ENCODE measurements around the gene WDR93. TPM values are rescaled to one million over a fixed set of nuclear protein-coding genes. Genes with fewer than 3 reads are reported as not detected.

WDR93 gene
- polyA plus RNA-seq, 3 donors: not detected

GRCh38 chr15:89758981-89759380, 68.4 kb downstream of the WDR93 start:
- Mint-ChIP-seq H3K4me3 (no peak overlapping the region), H3K4me1 (peaks cover 16% of the 10 kb centered on the region), H3K9me3 (no peaks in the 10 kb centered on the region), H3K27me3 (ENCODE audit: low read depth in 3 of 3) (peaks cover 1 to 10% (median 3%) of the 10 kb centered on the region in 3 donors), H3K27ac (peak overlapping the region in 1 of 7 donors; percentile 73), H3K36me3 (no peaks in the 10 kb centered on the region)
- no peaks in the 10 kb centered on the region for H3K79me2 ChIP-seq (ENCODE audit: insufficient read depth, low read length)
- no peak overlapping the region for H2AFZ ChIP-seq (ENCODE audit: insufficient read depth, low read depth, low read length, poor library complexity, severe bottlenecking)
- H3K9ac ChIP-seq (ENCODE audit: insufficient read depth, low read length, poor library complexity, severe bottlenecking): no peak overlapping the region
- H3K9me3 ChIP-seq (replicated peaks in 1 of 2; ENCODE audit: control insufficient read depth in 1 of 2, insufficient read depth in 1 of 2, low read length in 2 of 2): no peaks in the 10 kb centered on the region
- H3K27me3 ChIP-seq (ENCODE audit: control insufficient read depth in 2 of 2, insufficient read depth in 2 of 2, low read length in 2 of 2): no peaks in the 10 kb centered on the region
- H3K36me3 ChIP-seq (replicated peaks in 1 of 2; ENCODE audit: control insufficient read depth in 1 of 2, insufficient read depth in 2 of 2, low read length in 2 of 2): no peaks in the 10 kb centered on the region
- DNase-seq: no peak
- intact Hi-C loops (cut with micrococcal nuclease): loop anchor here in 1 of 2 donors (2.0 kb wide), 1 partner anchor 130 kb away; no protein-coding TSS in a partner anchor
- no peak overlapping the region for H3K4me2 ChIP-seq (replicated peaks; ENCODE audit: extremely low read depth, low read length, poor library complexity, severe bottlenecking)
- no peaks in the 10 kb centered on the region for H4K20me1 ChIP-seq (ENCODE audit: insufficient read depth, low read length)
- WGBS (ENCODE audit: insufficient coverage): 96% methylated on average over 7 of the region's 8 CpGs
- TF ChIP-seq, protein P1, sequence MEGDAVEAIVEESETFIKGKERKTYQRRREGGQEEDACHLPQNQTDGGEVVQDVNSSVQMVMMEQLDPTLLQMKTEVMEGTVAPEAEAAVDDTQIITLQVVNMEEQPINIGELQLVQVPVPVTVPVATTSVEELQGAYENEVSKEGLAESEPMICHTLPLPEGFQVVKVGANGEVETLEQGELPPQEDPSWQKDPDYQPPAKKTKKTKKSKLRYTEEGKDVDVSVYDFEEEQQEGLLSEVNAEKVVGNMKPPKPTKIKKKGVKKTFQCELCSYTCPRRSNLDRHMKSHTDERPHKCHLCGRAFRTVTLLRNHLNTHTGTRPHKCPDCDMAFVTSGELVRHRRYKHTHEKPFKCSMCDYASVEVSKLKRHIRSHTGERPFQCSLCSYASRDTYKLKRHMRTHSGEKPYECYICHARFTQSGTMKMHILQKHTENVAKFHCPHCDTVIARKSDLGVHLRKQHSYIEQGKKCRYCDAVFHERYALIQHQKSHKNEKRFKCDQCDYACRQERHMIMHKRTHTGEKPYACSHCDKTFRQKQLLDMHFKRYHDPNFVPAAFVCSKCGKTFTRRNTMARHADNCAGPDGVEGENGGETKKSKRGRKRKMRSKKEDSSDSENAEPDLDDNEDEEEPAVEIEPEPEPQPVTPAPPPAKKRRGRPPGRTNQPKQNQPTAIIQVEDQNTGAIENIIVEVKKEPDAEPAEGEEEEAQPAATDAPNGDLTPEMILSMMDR (IDR thresholded peaks at IDR 0.05): no peak
- H3K4me3 ChIP-seq (replicated peaks in 1 of 3; ENCODE audit: low read depth in 2 of 3, low read length in 3 of 3): no peak overlapping the region
- H3K27ac ChIP-seq (ENCODE audit: low read depth in 1 of 2, low read length in 2 of 2): no peak overlapping the region
- peaks cover 12 to 19% of the 10 kb centered on the region in 2 donors for H3K4me1 ChIP-seq (ENCODE audit: control insufficient read depth in 1 of 2, insufficient read depth in 2 of 2, low read length in 2 of 2)

DNA sequence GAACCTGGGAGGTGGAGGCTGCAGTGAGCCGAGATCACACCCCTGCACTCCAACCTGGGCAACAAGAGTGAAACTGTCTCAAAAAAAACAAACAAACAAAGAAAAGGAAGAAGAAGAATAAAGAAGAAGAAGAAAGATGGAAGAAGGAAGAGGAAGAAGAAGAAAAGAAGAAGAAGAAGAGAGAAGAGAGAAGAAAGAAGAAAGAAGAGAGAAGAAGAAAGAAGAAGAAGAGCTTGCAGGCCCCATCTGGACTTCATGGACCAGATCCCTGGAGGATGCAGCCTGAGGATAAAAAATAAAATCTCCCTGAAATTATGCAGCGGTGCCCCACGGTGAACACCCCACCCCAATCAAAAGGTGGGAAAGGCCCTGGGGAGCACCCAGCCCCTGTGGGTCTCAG, 69.2 kb downstream of the WDR93 start:
- DNase-seq: no peak
- H3K27me3 Mint-ChIP-seq (ENCODE audit: low read depth in 3 of 3): peaks cover 1 to 10% (median 3%) of the 10 kb centered on the region in 3 donors
- Histone ChIP-seq H3K36me3 (replicated peaks in 1 of 2; ENCODE audit: control insufficient read depth in 1 of 2, insufficient read depth in 2 of 2, low read length in 2 of 2) (no peaks in the 10 kb centered on the region), H3K27me3 (ENCODE audit: control insufficient read depth in 2 of 2, insufficient read depth in 2 of 2, low read length in 2 of 2) (no peaks in the 10 kb centered on the region), H3K4me3 (replicated peaks in 1 of 3; ENCODE audit: low read depth in 2 of 3, low read length in 3 of 3) (no peak overlapping the region), H2AFZ (ENCODE audit: insufficient read depth, low read depth, low read length, poor library complexity, severe bottlenecking) (no peak overlapping the region), H3K9me3 (replicated peaks in 1 of 2; ENCODE audit: control insufficient read depth in 1 of 2, insufficient read depth in 1 of 2, low read length in 2 of 2) (no peaks in the 10 kb centered on the region), H3K4me2 (replicated peaks; ENCODE audit: extremely low read depth, low read length, poor library complexity, severe bottlenecking) (no peak overlapping the region), H3K27ac (ENCODE audit: low read depth in 1 of 2, low read length in 2 of 2) (no peak overlapping the region), H3K9ac (ENCODE audit: insufficient read depth, low read length, poor library complexity, severe bottlenecking) (no peak overlapping the region), H3K4me1 (ENCODE audit: control insufficient read depth in 1 of 2, insufficient read depth in 2 of 2, low read length in 2 of 2) (peaks cover 19 to 27% of the 10 kb centered on the region in 2 donors), H3K79me2 (ENCODE audit: insufficient read depth, low read length) (no peaks in the 10 kb centered on the region), H4K20me1 (ENCODE audit: insufficient read depth, low read length) (no peaks in the 10 kb centered on the region)
- H3K36me3 Mint-ChIP-seq: no peaks in the 10 kb centered on the region
- H3K9me3 Mint-ChIP-seq: no peaks in the 10 kb centered on the region
- peaks cover 17% of the 10 kb centered on the region for H3K4me1 Mint-ChIP-seq
- TF ChIP-seq, protein P1 (IDR thresholded peaks at IDR 0.05): no peak
- intact Hi-C loops (cut with micrococcal nuclease): loop anchor here (2.0 to 5.0 kb wide), 4 partner anchors 127 to 327 kb away; no protein-coding TSS in a partner anchor
- no peak overlapping the region for H3K4me3 Mint-ChIP-seq
- 89% methylated on average over 2 of the region's 3 CpGs for WGBS (ENCODE audit: insufficient coverage)
- H3K27ac Mint-ChIP-seq: peak overlapping the region in 1 of 7 donors; percentile 64

Measured in CD14-positive monocyte (primary cell).